IMR-90 (cell line): ENCODE measurements around the gene IFI44. TPM values are rescaled to one million over a fixed set of nuclear protein-coding genes. Genes with fewer than 3 reads are reported as not detected.

Experiments used
- ATAC-seq: fragments of 200-7000 bp; cut with Tn5 transposase; 2 replicates; pipeline ENCODE4 v1.9.1; 2020; ENCODE audit warnings: low read depth, mild to moderate bottlenecking, moderate library complexity
- BruUV-seq: library from RNA; stranded (reverse); fragments of 400-500 nt; replicated peaks from 2 replicates; lab custom pipeline; 2021; lab: Mats Ljungman, UMichigan
- CTCF ChIA-PET: fragments of 300-600 bp; formaldehyde crosslinking; extraction: SDS; loops from one replicate; lab custom pipeline; 2021; ENCODE audit warnings: antibody characterized with exemption; lab: Yijun Ruan, JAX
- POLR2A ChIA-PET: fragments of 300-600 bp; sonication (Branson Sonifier 250); formaldehyde crosslinking; loops from one replicate; lab custom pipeline; 2022; ENCODE audit warnings: antibody characterized with exemption; ENCODE audit not compliant: unreplicated experiment; lab: Charles Lee
- DNase-seq: peaks from one replicate; pipeline ENCODE4 v3.0.0; 2013
- H2AFZ ChIP-seq: replicated peaks from 2 replicates; pipeline ENCODE3; 2013; ENCODE audit warnings: low read length, mild to moderate bottlenecking; ENCODE audit not compliant: poor library complexity
- H2AK5ac ChIP-seq: 2 replicates; pipeline ENCODE4 v1.6.1; 2013; ENCODE audit warnings: low read depth, low read length, inconsistent platforms
- H2AK9ac ChIP-seq: replicated peaks from 2 replicates; pipeline ENCODE3; 2013; ENCODE audit warnings: mild to moderate bottlenecking, low read depth, low read length, moderate library complexity; ENCODE audit not compliant: poor library complexity
- H2BK120ac ChIP-seq: 2 replicates; pipeline ENCODE4 v1.6.1; 2013; ENCODE audit warnings: low read depth, low read length, inconsistent platforms
- H2BK15ac ChIP-seq: 3 replicates; pipeline ENCODE4 v1.6.1; 2013; ENCODE audit warnings: low read depth, low read length, inconsistent platforms
- H2BK20ac ChIP-seq: 2 replicates; pipeline ENCODE4 v1.6.1; 2013; ENCODE audit warnings: low read depth, mild to moderate bottlenecking, inconsistent platforms, low read length, moderate library complexity
- H2BK5ac ChIP-seq: 2 replicates; pipeline ENCODE4 v1.6.1; 2013; ENCODE audit warnings: mild to moderate bottlenecking, low read depth, low read length, inconsistent platforms; ENCODE audit not compliant: poor library complexity, severe bottlenecking
- H3K14ac ChIP-seq: replicated peaks from 2 replicates; pipeline ENCODE4 v1.6.1; 2013; ENCODE audit warnings: low read depth, low read length, inconsistent platforms
- H3K18ac ChIP-seq: 2 replicates; pipeline ENCODE4 v1.6.1; 2013; ENCODE audit warnings: low read depth, low read length, control low read depth
- H3K23ac ChIP-seq: 2 replicates; pipeline ENCODE4 v1.6.1; 2013; ENCODE audit warnings: low read depth, low read length, inconsistent platforms
- H3K27ac ChIP-seq: 2 replicates; pipeline ENCODE4 v1.5.1; 2013; ENCODE audit warnings: mild to moderate bottlenecking, control low read depth, low read length; ENCODE audit not compliant: insufficient read depth
- H3K27me3 ChIP-seq: 2 replicates; pipeline ENCODE4 v1.6.1; 2013; ENCODE audit warnings: low read length; ENCODE audit not compliant: control insufficient read depth, insufficient read depth
- H3K36me3 ChIP-seq: 2 replicates; pipeline ENCODE4 v1.6.1; 2013; ENCODE audit warnings: low read length, mixed read lengths; ENCODE audit not compliant: control insufficient read depth, insufficient read depth
- H3K4ac ChIP-seq: 2 replicates; pipeline ENCODE4 v1.6.1; 2013; ENCODE audit warnings: low read depth, low read length, inconsistent platforms
- H3K4me1 ChIP-seq: 2 replicates; pipeline ENCODE4 v1.6.1; 2013; ENCODE audit warnings: low read length, mixed read lengths; ENCODE audit not compliant: control insufficient read depth, insufficient read depth
- H3K4me2 ChIP-seq: 2 replicates; pipeline ENCODE4 v1.6.1; 2013; ENCODE audit warnings: low read depth, mild to moderate bottlenecking, control low read depth, low read length, moderate library complexity
- H3K4me3 ChIP-seq: 2 replicates; pipeline ENCODE4 v1.5.1; 2013; ENCODE audit warnings: low read depth, mild to moderate bottlenecking, control low read depth, low read length, moderate library complexity; ENCODE audit not compliant: insufficient read depth
- H3K56ac ChIP-seq: 2 replicates; pipeline ENCODE4 v1.6.1; 2013; ENCODE audit warnings: low read length, inconsistent platforms; ENCODE audit not compliant: insufficient read depth; ENCODE audit errors: extremely low read depth
- H3K79me1 ChIP-seq, 2 experiments: 2 replicates each; pipeline ENCODE4 v1.6.1; 2013; ENCODE audit warnings: low read length in 2 of 2, inconsistent platforms in 1 of 2, low read depth in 1 of 2
- H3K9ac ChIP-seq: 2 replicates; pipeline ENCODE4 v1.6.1; 2013; ENCODE audit warnings: low read depth, low read length, control low read depth
- H3K9me1 ChIP-seq: 2 replicates; pipeline ENCODE4 v1.6.1; 2013; ENCODE audit warnings: low read length, inconsistent platforms; ENCODE audit not compliant: insufficient read depth
- H3K9me3 ChIP-seq: 2 replicates; pipeline ENCODE4 v1.6.1; 2013; ENCODE audit warnings: low read length; ENCODE audit not compliant: control insufficient read depth, insufficient read depth
- H4K20me1 ChIP-seq: 2 replicates; pipeline ENCODE4 v1.6.1; 2013; ENCODE audit warnings: low read length, inconsistent platforms; ENCODE audit not compliant: insufficient read depth
- H4K5ac ChIP-seq: 2 replicates; pipeline ENCODE4 v1.6.1; 2013; ENCODE audit warnings: mild to moderate bottlenecking, low read depth, low read length, control low read depth
- H4K8ac ChIP-seq, 2 experiments: 2 replicates each; pipeline ENCODE4 v1.6.1; 2013; ENCODE audit warnings: low read depth in 2 of 2, low read length in 2 of 2, control low read depth in 1 of 2, inconsistent platforms in 1 of 2
- H4K91ac ChIP-seq: 2 replicates; pipeline ENCODE4 v1.6.1; 2013; ENCODE audit warnings: low read depth, low read length, inconsistent platforms; ENCODE audit not compliant: insufficient read depth
- BHLHE40 ChIP-seq: fragments of 150-350 bp; IDR thresholded peaks from 2 replicates; pipeline ENCODE4 v1.6.1; 2016; ENCODE audit warnings: mild to moderate bottlenecking, low read depth, low read length
- CEBPB ChIP-seq: IDR thresholded peaks from 2 replicates; pipeline ENCODE4 v1.6.1; 2012; ENCODE audit warnings: low read depth, low read length, improper control_type of control experiment
- CHD1 ChIP-seq: IDR thresholded peaks from 2 replicates; pipeline ENCODE4 v1.6.1; 2012; ENCODE audit warnings: low read depth, low read length, improper control_type of control experiment
- MAFK ChIP-seq: IDR thresholded peaks from 2 replicates; pipeline ENCODE4 v1.6.1; 2012; ENCODE audit warnings: low read depth, low read length, improper control_type of control experiment
- POLR2A ChIP-seq: IDR thresholded peaks from 2 replicates; pipeline ENCODE4 v1.6.1; 2012; ENCODE audit warnings: mild to moderate bottlenecking, low read depth, low read length
- RCOR1 ChIP-seq: IDR thresholded peaks from 2 replicates; pipeline ENCODE4 v1.6.1; 2012; ENCODE audit warnings: mild to moderate bottlenecking, low read length, improper control_type of control experiment; ENCODE audit not compliant: insufficient replicate concordance
- RFX5 ChIP-seq: IDR thresholded peaks from 2 replicates; pipeline ENCODE4 v1.8.0; 2012; ENCODE audit warnings: low read depth, mild to moderate bottlenecking, low read length, moderate library complexity
- SMC3 ChIP-seq: fragments of 150-350 bp; IDR thresholded peaks from 2 replicates; pipeline ENCODE4 v1.6.1; 2016; ENCODE audit warnings: low read depth, mild to moderate bottlenecking, antibody characterized with exemption, low read length, moderate library complexity
- WGBS, 2 experiments: methylation state at CpG; one replicate each; pipeline versions ENCODE4 v1.1.5 to v1.1.7; 2013; ENCODE audit warnings: missing lambda C conversion rate in 2 of 2; ENCODE audit not compliant: insufficient read length in 1 of 2; ENCODE audit errors: extremely low coverage in 2 of 2; 5-methylcytosine and 5-hydroxymethylcytosine counted together
- dilution Hi-C: fragments of 300-500 bp; cut with HindIII; formaldehyde crosslinking; loops from one replicate; pipeline ENCODE4 v1.14.3; 2018; ENCODE audit warnings: low sequenced_read_pairs; ENCODE audit not compliant: unreplicated experiment
- in situ Hi-C: fragments of 300-500 bp; cut with MboI; formaldehyde crosslinking; loops from 3 replicates; pipeline ENCODE4 v1.14.3; 2019; ENCODE audit warnings: low sequenced_read_pairs, inconsistent platforms, mixed read lengths
- intact Hi-C: fragments of 100-400 bp; cut with micrococcal nuclease; formaldehyde crosslinking; loops from 2 replicates; pipeline ENCODE4 v1.10.0; 2022
- polyA plus RNA-seq, 3 experiments: library from polyadenylated mRNA; depleted of rRNA; stranded (reverse); fragments of >200 nt; gene quantifications; 2 replicates each; pipeline ENCODE4 v1.2.3, GENCODE V29; 2012; ENCODE audit warnings: low replicate concordance in 1 of 3
- total RNA-seq: library from RNA; depleted of rRNA; stranded (reverse); fragments of >200 nt; gene quantifications from 2 replicates; pipeline ENCODE4 v1.2.3, GENCODE V29; 2012
- TF ChIP-seq, protein P1 (sequence below): conservative IDR thresholded peaks from 2 replicates; pipeline ENCODE4 v1.5.1; 2012; ENCODE audit warnings: mild to moderate bottlenecking, low read depth, low read length, improper control_type of control experiment
- TF ChIP-seq, protein P2 (sequence below): fragments of 150-350 bp; IDR thresholded peaks from 2 replicates; pipeline ENCODE4 v1.6.1; 2016; ENCODE audit warnings: low read depth, mild to moderate bottlenecking, low read length, moderate library complexity, borderline replicate concordance
- TF ChIP-seq, protein P3 (sequence below): fragments of 150-350 bp; IDR thresholded peaks from 2 replicates; pipeline ENCODE4 v1.6.1; 2017; ENCODE audit warnings: mild to moderate bottlenecking, antibody characterized with exemption, low read length, low read depth

The IFI44 gene
- total and polyA plus RNA-seq, 2 of the 4 experiments (the other 2 are of a cell fraction), result 2.2 to 2.7 TPM

DNA sequence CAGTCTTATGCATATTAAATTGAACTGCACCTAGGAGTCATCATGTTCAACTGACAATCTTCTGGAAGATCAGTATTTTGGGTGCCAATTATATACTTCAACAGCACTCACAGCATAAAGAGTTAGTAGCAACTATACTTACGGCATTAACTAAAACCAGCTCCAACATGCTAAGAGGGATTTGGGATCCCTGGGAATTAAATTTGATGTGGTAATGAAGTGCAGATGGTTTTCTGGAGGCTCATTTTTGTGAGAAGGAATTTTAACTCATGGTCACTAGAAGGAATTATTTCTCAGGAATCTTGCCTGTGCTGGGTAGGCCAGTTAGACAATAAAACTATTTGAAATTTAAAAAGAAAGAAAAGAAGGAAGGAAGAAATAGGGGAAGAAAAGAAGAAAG, 18.3 kb downstream of the IFI44 start:
- Histone ChIP-seq H2AK5ac (no peak overlapping the region), H3K9me1 (no peaks in the 10 kb centered on the region), H4K5ac (no peak overlapping the region), H4K20me1 (no peaks in the 10 kb centered on the region), H3K9me3 (no peaks in the 10 kb centered on the region), H3K23ac (no peak overlapping the region), H2BK15ac (no peak overlapping the region), H2BK5ac (no peak overlapping the region), H3K4me1 (no peaks in the 10 kb centered on the region), H3K27ac (no peak overlapping the region), H3K4ac (no peak overlapping the region), H3K9ac (no peak overlapping the region), H3K36me3 (no peaks in the 10 kb centered on the region), H3K18ac (no peak overlapping the region), H3K79me1 (no peaks in the 10 kb centered on the region), H3K4me3 (no peak overlapping the region), H3K4me2 (no peak overlapping the region), H3K27me3 (no peaks in the 10 kb centered on the region; the same call in 1 of the 2 replicates), H2BK120ac (no peak overlapping the region), H3K56ac (no peak overlapping the region), H3K14ac (no peak overlapping the region), H4K8ac (no peak overlapping the region), H2AK9ac (no peak overlapping the region), H4K91ac (no peak overlapping the region), H2BK20ac (no peak overlapping the region), H2AFZ (no peak overlapping the region)
- no peak for TF ChIP-seq CHD1
- TF ChIP-seq CEBPB, result no peak
- TF ChIP-seq BHLHE40, result no peak
- TF ChIP-seq POLR2A, result no peak
- TF ChIP-seq RFX5, result no peak
- TF ChIP-seq, protein P1, sequence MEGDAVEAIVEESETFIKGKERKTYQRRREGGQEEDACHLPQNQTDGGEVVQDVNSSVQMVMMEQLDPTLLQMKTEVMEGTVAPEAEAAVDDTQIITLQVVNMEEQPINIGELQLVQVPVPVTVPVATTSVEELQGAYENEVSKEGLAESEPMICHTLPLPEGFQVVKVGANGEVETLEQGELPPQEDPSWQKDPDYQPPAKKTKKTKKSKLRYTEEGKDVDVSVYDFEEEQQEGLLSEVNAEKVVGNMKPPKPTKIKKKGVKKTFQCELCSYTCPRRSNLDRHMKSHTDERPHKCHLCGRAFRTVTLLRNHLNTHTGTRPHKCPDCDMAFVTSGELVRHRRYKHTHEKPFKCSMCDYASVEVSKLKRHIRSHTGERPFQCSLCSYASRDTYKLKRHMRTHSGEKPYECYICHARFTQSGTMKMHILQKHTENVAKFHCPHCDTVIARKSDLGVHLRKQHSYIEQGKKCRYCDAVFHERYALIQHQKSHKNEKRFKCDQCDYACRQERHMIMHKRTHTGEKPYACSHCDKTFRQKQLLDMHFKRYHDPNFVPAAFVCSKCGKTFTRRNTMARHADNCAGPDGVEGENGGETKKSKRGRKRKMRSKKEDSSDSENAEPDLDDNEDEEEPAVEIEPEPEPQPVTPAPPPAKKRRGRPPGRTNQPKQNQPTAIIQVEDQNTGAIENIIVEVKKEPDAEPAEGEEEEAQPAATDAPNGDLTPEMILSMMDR, result no peak
- no peak for TF ChIP-seq RCOR1
- TF ChIP-seq SMC3, result no peak
- TF ChIP-seq, protein P2, sequence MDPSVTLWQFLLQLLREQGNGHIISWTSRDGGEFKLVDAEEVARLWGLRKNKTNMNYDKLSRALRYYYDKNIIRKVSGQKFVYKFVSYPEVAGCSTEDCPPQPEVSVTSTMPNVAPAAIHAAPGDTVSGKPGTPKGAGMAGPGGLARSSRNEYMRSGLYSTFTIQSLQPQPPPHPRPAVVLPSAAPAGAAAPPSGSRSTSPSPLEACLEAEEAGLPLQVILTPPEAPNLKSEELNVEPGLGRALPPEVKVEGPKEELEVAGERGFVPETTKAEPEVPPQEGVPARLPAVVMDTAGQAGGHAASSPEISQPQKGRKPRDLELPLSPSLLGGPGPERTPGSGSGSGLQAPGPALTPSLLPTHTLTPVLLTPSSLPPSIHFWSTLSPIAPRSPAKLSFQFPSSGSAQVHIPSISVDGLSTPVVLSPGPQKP, result no peak
- TF ChIP-seq MAFK, result no peak
- TF ChIP-seq, protein P3, sequence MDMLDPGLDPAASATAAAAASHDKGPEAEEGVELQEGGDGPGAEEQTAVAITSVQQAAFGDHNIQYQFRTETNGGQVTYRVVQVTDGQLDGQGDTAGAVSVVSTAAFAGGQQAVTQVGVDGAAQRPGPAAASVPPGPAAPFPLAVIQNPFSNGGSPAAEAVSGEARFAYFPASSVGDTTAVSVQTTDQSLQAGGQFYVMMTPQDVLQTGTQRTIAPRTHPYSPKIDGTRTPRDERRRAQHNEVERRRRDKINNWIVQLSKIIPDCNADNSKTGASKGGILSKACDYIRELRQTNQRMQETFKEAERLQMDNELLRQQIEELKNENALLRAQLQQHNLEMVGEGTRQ, result no peak
- intact Hi-C loops (no loop called here), in situ Hi-C loops (loop anchor here (5.0 kb wide), 1 partner anchor 536 kb away; no protein-coding TSS in a partner anchor), dilution Hi-C loops (no loop called here)
- BruUV-seq, result no TSS peak
- ChIA-PET POLR2A (no interaction called here), CTCF (interaction anchor here (2.9 kb wide), 1 partner anchor 50 kb away, joined by 12 read pairs; no protein-coding TSS in a partner anchor)
- DNase-seq (no peak), ATAC-seq (no peak)
- WGBS, 2 experiments, result no CpG with 5 or more reads among the region's 1 CpG
